ENCODE measurements around the gene MYO5B.
A peak's percentile ranks its signal among the peaks of the same experiment; 100 is the strongest.
"Not testable (repeated sequence)": the region's sequence is repeated elsewhere in the genome, so short reads cannot be mapped to it uniquely, and the experiment has no call there.

The MYO5B gene

DNA sequence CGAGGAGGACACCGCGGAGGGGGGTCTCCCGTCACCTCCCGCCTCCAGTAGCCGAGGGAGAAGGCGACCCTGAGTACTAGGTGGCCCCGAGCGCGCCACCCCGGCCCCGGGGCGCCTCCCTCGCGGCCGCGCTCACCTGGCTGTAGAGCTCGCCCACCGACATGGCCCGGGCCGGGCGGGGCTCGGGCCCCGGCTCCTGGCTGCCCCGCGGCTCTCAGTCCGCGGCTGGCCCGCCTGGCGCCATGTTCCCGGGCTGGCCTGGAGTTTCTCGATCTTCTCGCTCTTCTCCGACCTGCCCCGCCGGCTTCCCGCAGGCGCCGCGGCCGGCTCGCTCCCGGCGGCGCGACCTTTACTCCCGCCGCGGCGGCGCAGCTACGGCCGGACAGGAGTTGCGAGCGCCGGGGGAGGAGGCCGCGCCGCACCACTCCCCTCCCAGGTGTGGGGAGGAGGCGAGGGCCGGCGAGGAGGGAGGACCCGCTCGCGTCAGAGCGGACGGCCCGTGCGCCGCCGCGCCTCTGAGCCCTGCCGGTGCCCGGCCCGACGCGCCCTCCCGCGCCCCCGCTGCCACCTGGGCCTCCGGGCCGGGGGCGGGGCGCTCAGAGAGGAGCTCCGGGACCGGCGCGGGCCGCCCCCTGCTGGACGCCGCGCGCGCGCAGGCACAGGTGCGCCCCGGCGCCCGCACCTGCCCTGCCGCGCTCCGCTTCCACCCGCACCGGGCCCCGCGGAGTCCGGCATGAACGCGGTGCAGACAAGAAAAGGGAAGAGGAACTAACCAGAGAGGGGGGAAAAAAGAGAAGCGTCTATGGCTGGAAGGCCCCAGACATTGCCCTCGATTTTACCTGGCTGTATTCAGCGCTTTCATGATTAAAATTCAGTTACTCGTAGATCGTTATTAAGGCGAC, at the start of gene MYO5B:
Gene MYO5B (minus strand): TSS at position 517 of the 902 bp plus-strand sequence. CDS start 354 bp downstream, at position 163.
- Histone ChIP-seq H2AFZ (ENCODE audit: low read depth) (peak within 1 kb of the TSS; percentile 73), H3K4me3 (IDR thresholded peaks at IDR 0.05; ENCODE audit: insufficient read depth, low read depth, low read length) (no peak within 1 kb of the TSS), H3K27ac (no peak within 1 kb of the TSS), H4K20me1 (ENCODE audit: insufficient read depth) (no peaks in the 10 kb centered on the region), H3K4me2 (peak within 1 kb of the TSS; percentile 82), H3K4me1 (ENCODE audit: low read depth, poor library complexity, severe bottlenecking) (peaks cover 5% of the 10 kb centered on the region), H3K79me2 (ENCODE audit: insufficient read depth, low read depth) (no peaks in the 10 kb centered on the region), H3K9ac (peak within 1 kb of the TSS; percentile 20; the same call in 1 of the 2 replicates), H3K36me3 (ENCODE audit: insufficient read depth) (no peaks in the 10 kb centered on the region), H3K27me3 (ENCODE audit: insufficient read depth, low read depth) (peaks cover 6% of the 10 kb centered on the region)
- TF ChIP-seq, protein P1, sequence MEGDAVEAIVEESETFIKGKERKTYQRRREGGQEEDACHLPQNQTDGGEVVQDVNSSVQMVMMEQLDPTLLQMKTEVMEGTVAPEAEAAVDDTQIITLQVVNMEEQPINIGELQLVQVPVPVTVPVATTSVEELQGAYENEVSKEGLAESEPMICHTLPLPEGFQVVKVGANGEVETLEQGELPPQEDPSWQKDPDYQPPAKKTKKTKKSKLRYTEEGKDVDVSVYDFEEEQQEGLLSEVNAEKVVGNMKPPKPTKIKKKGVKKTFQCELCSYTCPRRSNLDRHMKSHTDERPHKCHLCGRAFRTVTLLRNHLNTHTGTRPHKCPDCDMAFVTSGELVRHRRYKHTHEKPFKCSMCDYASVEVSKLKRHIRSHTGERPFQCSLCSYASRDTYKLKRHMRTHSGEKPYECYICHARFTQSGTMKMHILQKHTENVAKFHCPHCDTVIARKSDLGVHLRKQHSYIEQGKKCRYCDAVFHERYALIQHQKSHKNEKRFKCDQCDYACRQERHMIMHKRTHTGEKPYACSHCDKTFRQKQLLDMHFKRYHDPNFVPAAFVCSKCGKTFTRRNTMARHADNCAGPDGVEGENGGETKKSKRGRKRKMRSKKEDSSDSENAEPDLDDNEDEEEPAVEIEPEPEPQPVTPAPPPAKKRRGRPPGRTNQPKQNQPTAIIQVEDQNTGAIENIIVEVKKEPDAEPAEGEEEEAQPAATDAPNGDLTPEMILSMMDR (conservative IDR thresholded peaks at IDR 0.05; ENCODE audit: low read depth, low read length), result peak; percentile 54; the same call in 1 of the 2 replicates

DNA sequence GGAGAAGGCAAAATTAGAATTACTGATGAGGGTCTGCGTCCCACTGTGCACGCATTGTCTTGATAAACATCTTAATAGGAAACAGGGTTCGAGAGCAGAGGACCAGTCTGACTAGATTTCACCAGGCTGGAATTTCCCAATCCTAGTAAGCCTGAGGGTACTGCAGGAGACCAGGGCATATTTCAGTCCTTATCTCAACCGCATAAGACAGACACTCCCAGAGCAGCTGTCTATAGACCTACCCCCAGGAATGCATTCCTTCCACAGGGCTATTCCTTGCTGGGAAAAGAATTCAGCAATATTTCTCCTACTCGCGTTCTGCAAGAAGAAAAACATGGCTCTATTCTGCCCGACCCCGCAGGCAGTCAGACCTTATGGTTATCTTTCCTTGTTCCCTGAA, 46.8 kb upstream of the MYO5B start:
- not testable (repeated sequence) for H3K27ac ChIP-seq; H4K20me1 ChIP-seq (ENCODE audit: insufficient read depth); H3K4me2 ChIP-seq; H3K36me3 ChIP-seq (ENCODE audit: insufficient read depth); H2AFZ ChIP-seq (ENCODE audit: low read depth); H3K4me1 ChIP-seq (ENCODE audit: low read depth, poor library complexity, severe bottlenecking); H3K4me3 ChIP-seq (IDR thresholded peaks at IDR 0.05; ENCODE audit: insufficient read depth, low read depth, low read length); H3K27me3 ChIP-seq (ENCODE audit: insufficient read depth, low read depth); H3K79me2 ChIP-seq (ENCODE audit: insufficient read depth, low read depth); H3K9ac ChIP-seq

GRCh38 chr18:50240080-50240563, 45.2 kb upstream of the MYO5B start:
- no peak overlapping the region for H3K27ac ChIP-seq

GRCh38 chr18:50232419-50232818, 37.5 kb upstream of the MYO5B start:
- no peak overlapping the region for H3K27ac ChIP-seq
- H3K36me3 ChIP-seq (ENCODE audit: insufficient read depth), result no peaks in the 10 kb centered on the region

More at GRCh38 chr18:50240080-50240563, 45.2 kb upstream of the MYO5B start:
- Histone ChIP-seq H2AFZ (ENCODE audit: low read depth) (no peak overlapping the region), H3K27me3 (ENCODE audit: insufficient read depth, low read depth) (no peaks in the 10 kb centered on the region), H3K4me1 (ENCODE audit: low read depth, poor library complexity, severe bottlenecking) (no peaks in the 10 kb centered on the region), H3K36me3 (ENCODE audit: insufficient read depth) (no peaks in the 10 kb centered on the region), H4K20me1 (ENCODE audit: insufficient read depth) (no peaks in the 10 kb centered on the region), H3K79me2 (ENCODE audit: insufficient read depth, low read depth) (no peaks in the 10 kb centered on the region), H3K4me2 (no peak overlapping the region), H3K4me3 (IDR thresholded peaks at IDR 0.05; ENCODE audit: insufficient read depth, low read depth, low read length) (no peak overlapping the region), H3K9ac (no peak overlapping the region)
- TF ChIP-seq, protein P1 (conservative IDR thresholded peaks at IDR 0.05; ENCODE audit: low read depth, low read length), result no peak

More at GRCh38 chr18:50232419-50232818, 37.5 kb upstream of the MYO5B start:
- TF ChIP-seq, protein P1 (conservative IDR thresholded peaks at IDR 0.05; ENCODE audit: low read depth, low read length), result no peak
- Histone ChIP-seq H3K4me3 (IDR thresholded peaks at IDR 0.05; ENCODE audit: insufficient read depth, low read depth, low read length) (no peak overlapping the region), H3K4me1 (ENCODE audit: low read depth, poor library complexity, severe bottlenecking) (no peaks in the 10 kb centered on the region), H4K20me1 (ENCODE audit: insufficient read depth) (no peaks in the 10 kb centered on the region), H3K27me3 (ENCODE audit: insufficient read depth, low read depth) (no peaks in the 10 kb centered on the region), H2AFZ (ENCODE audit: low read depth) (no peak overlapping the region), H3K79me2 (ENCODE audit: insufficient read depth, low read depth) (no peaks in the 10 kb centered on the region), H3K9ac (no peak overlapping the region), H3K4me2 (no peak overlapping the region)
